ENCODE results near the gene CFD. TPM values are rescaled to one million over a fixed set of nuclear protein-coding genes. Genes with fewer than 3 reads are reported as not detected.
"Not testable (repeated sequence)": the region's sequence is repeated elsewhere in the genome, so short reads cannot be mapped to it uniquely, and the experiment has no call there.

Gene CFD
- total RNA-seq, 2 donors from 2014 or later: 0.53 TPM; not detected in 1

DNA sequence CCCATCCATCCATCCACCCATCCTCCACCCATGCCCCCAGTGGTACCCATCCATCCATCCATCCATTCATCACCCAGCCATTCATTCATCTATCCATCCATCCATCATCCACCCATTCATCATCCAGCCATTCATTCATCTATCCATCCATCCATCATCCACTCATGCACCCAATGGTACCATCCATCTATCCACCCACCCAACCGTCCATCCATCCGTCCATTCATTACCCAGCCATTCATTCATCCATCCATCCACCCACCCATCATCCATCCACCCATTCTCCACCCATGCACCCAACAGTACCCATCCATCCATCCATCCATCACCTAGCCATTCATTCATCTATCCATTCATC, 43.0 kb upstream of the CFD start:
- Mint-ChIP-seq H3K27me3 (no peaks in the 10 kb centered on the region), H3K9me3 (peaks cover 8% of the 10 kb centered on the region), H3K4me3 (no peak overlapping the region), H3K36me3 (peaks cover 13% of the 10 kb centered on the region), H3K27ac (no peak overlapping the region), H3K4me1 (ENCODE audit: low read depth in 2 of 2) (peaks cover 8 to 11% of the 10 kb centered on the region in 2 donors)
- no peak for DNase-seq (ENCODE audit: low spot score)
- no peak for ATAC-seq

- ATAC-seq, H3K9me3 Mint-ChIP-seq: not testable (repeated sequence)
- peaks cover 8 to 11% of the 10 kb centered on the region in 2 donors for H3K4me1 Mint-ChIP-seq (ENCODE audit: low read depth in 2 of 2)
These were observed 39.3 kb upstream of the CFD start for GRCh38 chr19:820212-820611.

GRCh38 chr19:821231-821824, 38.1 kb upstream of the CFD start:
- Mint-ChIP-seq H3K4me1 (ENCODE audit: low read depth in 2 of 2) (peaks cover 3 to 4% of the 10 kb centered on the region in 2 donors), H3K27me3 (peaks cover 0 to 8% of the 10 kb centered on the region in 2 donors), H3K36me3 (peaks cover 6% of the 10 kb centered on the region), H3K27ac (no peak overlapping the region), H3K4me3 (no peak overlapping the region), H3K9me3 (peaks cover 3% of the 10 kb centered on the region)
- DNase-seq (ENCODE audit: low spot score) (peak; percentile 60), ATAC-seq (no peak)

More at GRCh38 chr19:820212-820611, 39.3 kb upstream of the CFD start:
- not testable (repeated sequence) for H3K27ac Mint-ChIP-seq; DNase-seq (ENCODE audit: low spot score); H3K27me3 Mint-ChIP-seq; H3K4me3 Mint-ChIP-seq
- H3K36me3 Mint-ChIP-seq: peaks cover 13% of the 10 kb centered on the region

DNA sequence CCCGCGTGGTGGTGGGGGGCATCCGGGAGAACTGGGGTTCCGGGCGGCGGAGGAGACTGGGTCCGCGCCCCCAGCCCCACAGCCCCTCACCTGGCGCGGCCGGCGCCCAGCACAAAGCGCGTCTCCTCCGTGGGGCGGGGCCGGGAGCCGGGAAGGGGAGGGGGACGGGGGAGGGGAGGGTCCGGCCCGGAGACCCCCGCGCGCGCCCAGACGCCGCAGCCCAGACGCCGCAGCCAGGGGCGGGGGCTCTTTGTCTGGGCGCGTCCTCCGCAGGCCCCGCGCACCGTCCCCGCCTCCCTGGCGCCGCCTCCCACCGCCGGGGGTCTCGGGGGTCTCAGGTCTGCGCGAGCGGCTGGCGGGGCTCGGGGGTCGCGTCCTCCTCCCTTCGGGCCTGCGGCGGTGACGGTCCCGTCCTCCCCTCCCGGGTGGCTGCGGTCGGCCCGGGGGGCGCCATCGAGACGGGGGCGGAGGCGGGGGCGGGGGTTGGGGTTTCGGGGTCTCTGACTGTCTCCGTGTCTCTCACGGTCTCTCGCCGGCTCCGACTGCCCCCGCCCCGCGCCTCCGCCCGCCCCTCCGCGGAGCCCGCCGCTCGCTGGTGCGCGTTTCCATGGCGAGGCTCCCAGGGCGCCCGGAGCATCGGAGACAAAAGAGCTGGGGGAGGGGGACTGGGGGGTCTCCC, 37.5 kb upstream of the CFD start, which contains the start of gene PLPPR3:
PLPPR3 (minus strand) TSS at position 131 of the 679 bp plus-strand sequence. CDS start 396 bp downstream, outside the sequence.
- Mint-ChIP-seq H3K27me3 (peaks cover 0 to 8% of the 10 kb centered on the region in 2 donors), H3K36me3 (no peaks in the 10 kb centered on the region), H3K27ac (no peak within 1 kb of the TSS), H3K4me1 (ENCODE audit: low read depth in 2 of 2) (no peaks in the 10 kb centered on the region), H3K4me3 (no peak within 1 kb of the TSS), H3K9me3 (no peaks in the 10 kb centered on the region)
- DNase-seq (ENCODE audit: low spot score) (peak; percentile 53), ATAC-seq (peak in 1 of 2 donors; percentile 34)

GRCh38 chr19:823565-824121, 35.8 kb upstream of the CFD start:
- no peaks in the 10 kb centered on the region for H3K4me1 Mint-ChIP-seq (ENCODE audit: low read depth in 2 of 2)
- no peaks in the 10 kb centered on the region for H3K9me3 Mint-ChIP-seq
- no peak overlapping the region for H3K4me3 Mint-ChIP-seq
- no peak overlapping the region for H3K27ac Mint-ChIP-seq
- DNase-seq (ENCODE audit: low spot score): peak; percentile 39
- ATAC-seq: no peak
- no peaks in the 10 kb centered on the region for H3K36me3 Mint-ChIP-seq
- H3K27me3 Mint-ChIP-seq: peaks cover 0 to 8% of the 10 kb centered on the region in 2 donors

- no peaks in the 10 kb centered on the region for H3K9me3 Mint-ChIP-seq
- H3K27me3 Mint-ChIP-seq: peaks cover 0 to 8% of the 10 kb centered on the region in 2 donors
- DNase-seq (ENCODE audit: low spot score) (peak; percentile 39), ATAC-seq (peak in 1 of 2 donors; percentile 2)
- no peaks in the 10 kb centered on the region for H3K36me3 Mint-ChIP-seq
- no peak overlapping the region for H3K27ac Mint-ChIP-seq
- no peaks in the 10 kb centered on the region for H3K4me1 Mint-ChIP-seq (ENCODE audit: low read depth in 2 of 2)
- H3K4me3 Mint-ChIP-seq: no peak overlapping the region
These were observed 34.6 kb upstream of the CFD start for GRCh38 chr19:824885-825284.

DNA sequence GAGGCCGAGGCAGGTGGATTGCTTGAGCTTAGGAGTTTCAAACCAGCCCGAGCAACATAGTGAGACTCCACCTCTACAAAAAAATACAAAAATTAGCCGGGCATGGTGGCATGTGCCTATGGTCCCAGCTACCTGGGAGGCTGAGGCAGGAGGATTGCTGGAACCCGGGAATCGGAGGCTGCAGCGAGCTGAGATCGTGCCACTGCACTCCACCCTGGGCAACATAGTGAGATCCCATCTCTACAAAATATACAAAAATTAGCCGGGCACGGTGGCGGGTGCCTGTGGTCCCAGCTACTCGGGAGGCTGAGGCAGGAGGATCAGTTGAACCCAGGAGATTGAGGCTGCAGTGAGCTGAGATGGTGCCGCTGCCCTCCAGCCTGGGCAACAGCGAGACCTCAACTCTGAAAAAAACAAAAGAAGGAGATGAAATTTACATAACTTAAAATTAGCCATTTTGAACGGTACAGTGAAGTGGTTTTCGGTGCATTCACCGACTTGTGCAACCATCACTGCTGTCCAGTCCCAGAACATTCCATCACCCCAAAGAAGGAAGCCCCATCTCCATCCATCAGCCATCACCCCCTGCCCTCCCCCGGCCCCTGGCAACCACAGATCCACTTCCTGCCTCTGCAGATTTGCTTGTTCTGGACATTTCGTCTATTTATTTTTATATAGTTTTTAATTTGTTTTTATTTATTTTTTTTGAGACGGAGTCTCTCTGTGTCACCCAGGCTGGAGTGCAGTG, 33.4 kb upstream of the CFD start:
- ATAC-seq: no peak

GRCh38 chr19:827314-827709, 32.2 kb upstream of the CFD start:
- H3K9me3 Mint-ChIP-seq: no peaks in the 10 kb centered on the region
- H3K4me1 Mint-ChIP-seq (ENCODE audit: low read depth in 2 of 2): no peaks in the 10 kb centered on the region
- H3K4me3 Mint-ChIP-seq: no peak overlapping the region
- H3K36me3 Mint-ChIP-seq: no peaks in the 10 kb centered on the region
- DNase-seq (ENCODE audit: low spot score): no peak
- no peak overlapping the region for H3K27ac Mint-ChIP-seq
- peaks cover 0 to 8% of the 10 kb centered on the region in 2 donors for H3K27me3 Mint-ChIP-seq
- ATAC-seq: peak in 1 of 2 donors; percentile 2

More for the DNA sequence above, 33.4 kb upstream of the CFD start:
- Mint-ChIP-seq H3K9me3 (no peaks in the 10 kb centered on the region), H3K4me1 (ENCODE audit: low read depth in 2 of 2) (no peaks in the 10 kb centered on the region), H3K27ac (no peak overlapping the region), H3K4me3 (no peak overlapping the region), H3K27me3 (peaks cover 0 to 8% of the 10 kb centered on the region in 2 donors), H3K36me3 (no peaks in the 10 kb centered on the region)
- no peak for DNase-seq (ENCODE audit: low spot score)

- no peaks in the 10 kb centered on the region for H3K36me3 Mint-ChIP-seq
- DNase-seq (ENCODE audit: low spot score) (no peak), ATAC-seq (peak; percentile 41 to 44)
- peaks cover 0 to 8% of the 10 kb centered on the region in 2 donors for H3K27me3 Mint-ChIP-seq
- H3K27ac Mint-ChIP-seq: no peak within 1 kb of the TSS
- H3K9me3 Mint-ChIP-seq: no peaks in the 10 kb centered on the region
- H3K4me3 Mint-ChIP-seq: no peak within 1 kb of the TSS
- H3K4me1 Mint-ChIP-seq (ENCODE audit: low read depth in 2 of 2): no peaks in the 10 kb centered on the region
These were observed 31.6 kb upstream of the CFD start, which contains the start of gene AZU1 for GRCh38 chr19:827710-828321. Gene AZU1, plus strand, starts transcription at chr19:827837. Its CDS starts 10 bp downstream, at chr19:827847.

DNA sequence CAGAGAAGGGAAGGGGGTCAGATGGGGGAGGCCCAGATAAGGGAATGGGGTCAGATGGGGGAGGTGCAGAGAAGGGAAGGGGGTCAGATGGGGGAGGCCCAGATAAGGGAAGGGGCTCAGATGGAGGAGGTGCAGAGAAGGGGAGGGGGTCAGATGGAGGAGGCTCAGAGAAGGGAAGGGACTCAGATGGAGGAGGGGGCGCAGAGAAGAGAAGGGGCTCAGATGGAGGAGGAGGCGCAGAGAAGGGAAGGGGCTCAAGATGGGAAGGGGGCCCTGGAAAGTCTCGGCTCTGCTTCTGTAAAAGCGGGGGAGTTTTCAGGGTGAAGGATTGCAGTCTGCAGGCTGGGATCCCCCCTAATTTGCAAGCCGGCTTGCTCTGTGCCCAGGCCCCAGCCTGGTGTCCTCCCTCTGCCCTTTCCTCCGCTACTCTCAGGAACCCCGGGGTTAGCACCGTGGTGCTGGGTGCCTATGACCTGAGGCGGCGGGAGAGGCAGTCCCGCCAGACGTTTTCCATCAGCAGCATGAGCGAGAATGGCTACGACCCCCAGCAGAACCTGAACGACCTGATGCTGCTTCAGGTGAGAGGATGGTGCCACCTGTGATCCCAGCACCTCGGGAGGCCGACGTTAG, 30.2 kb upstream of the CFD start:
- Mint-ChIP-seq H3K36me3 (no peaks in the 10 kb centered on the region), H3K9me3 (no peaks in the 10 kb centered on the region), H3K27me3 (peaks cover 0 to 3% of the 10 kb centered on the region in 2 donors), H3K4me3 (no peak overlapping the region), H3K27ac (no peak overlapping the region), H3K4me1 (ENCODE audit: low read depth in 2 of 2) (no peaks in the 10 kb centered on the region)
- no peak for ATAC-seq
- DNase-seq (ENCODE audit: low spot score): no peak

- H3K4me3 Mint-ChIP-seq: no peak overlapping the region
- DNase-seq (ENCODE audit: low spot score): no peak
- ATAC-seq: no peak
- no peaks in the 10 kb centered on the region for H3K9me3 Mint-ChIP-seq
- no peak overlapping the region for H3K27ac Mint-ChIP-seq
- peaks cover 7 to 9% of the 10 kb centered on the region in 2 donors for H3K27me3 Mint-ChIP-seq
- H3K4me1 Mint-ChIP-seq (ENCODE audit: low read depth in 2 of 2): no peaks in the 10 kb centered on the region
- no peaks in the 10 kb centered on the region for H3K36me3 Mint-ChIP-seq
These were observed 27.8 kb upstream of the CFD start for GRCh38 chr19:831407-832369.

DNA sequence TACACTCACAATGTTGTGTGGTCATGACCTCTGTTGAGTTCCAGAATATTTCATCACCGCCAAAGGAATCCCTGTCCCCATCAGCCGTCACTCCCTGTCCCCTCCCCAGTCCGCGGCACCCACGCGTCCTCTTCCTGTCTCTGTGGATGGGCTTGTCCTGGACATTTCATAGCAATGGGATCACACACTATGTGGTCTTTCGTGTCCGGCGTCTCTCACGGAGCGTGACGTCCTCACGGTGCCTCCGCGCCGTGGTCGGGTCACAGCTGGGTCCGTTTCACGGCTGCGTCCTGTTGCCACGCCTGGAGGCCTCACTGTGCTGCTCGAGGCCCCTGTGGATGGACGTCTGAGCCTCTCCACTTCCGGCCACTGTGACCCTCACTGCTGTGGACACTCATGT, 25.2 kb upstream of the CFD start:
- no peak for DNase-seq (ENCODE audit: low spot score)
- Mint-ChIP-seq H3K27me3 (peaks cover 7 to 9% of the 10 kb centered on the region in 2 donors), H3K27ac (no peak overlapping the region), H3K36me3 (no peaks in the 10 kb centered on the region), H3K4me3 (no peak overlapping the region), H3K9me3 (no peaks in the 10 kb centered on the region), H3K4me1 (ENCODE audit: low read depth in 2 of 2) (no peaks in the 10 kb centered on the region)
- peak in 1 of 2 donors; percentile 40 for ATAC-seq
